Smooth muscle cell of the brain vasculature (primary cell): ENCODE results near the gene PPP1R7.

Source experiments
- DNase-seq: peaks from one replicate; pipeline ENCODE4 v3.0.0-alpha.2; 2012; ENCODE audit warnings: low read depth, low spot score

PPP1R7 gene

GRCh38 chr2:241211276-241211675, 61.0 kb downstream of the PPP1R7 start:
- no peak for DNase-seq

GRCh38 chr2:241213041-241213440, 62.8 kb downstream of the PPP1R7 start:
- DNase-seq: no peak

- DNase-seq: no peak
Measured at GRCh38 chr2:241213567-241213966, 63.3 kb downstream of the PPP1R7 start.

DNA sequence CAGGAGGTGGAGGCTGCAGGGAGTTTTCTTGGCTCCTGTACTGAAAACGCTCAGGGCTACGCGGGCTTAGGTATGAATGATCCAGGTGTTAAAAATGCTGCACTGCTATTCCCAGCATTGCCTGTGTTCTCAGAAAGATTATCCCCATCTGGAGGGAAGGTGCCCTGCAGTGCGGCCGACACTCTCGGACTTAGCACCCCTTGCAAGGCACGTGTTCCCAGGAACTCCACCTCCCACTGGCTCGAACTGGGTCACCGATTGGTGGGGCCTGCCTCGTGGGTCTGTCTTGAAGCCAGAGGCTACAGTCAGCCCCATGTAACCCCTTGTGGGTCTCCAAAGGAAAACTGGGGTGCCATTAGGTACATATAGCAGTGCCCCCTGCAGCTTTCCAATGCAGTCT, 63.9 kb downstream of the PPP1R7 start:
- no peak for DNase-seq

DNA sequence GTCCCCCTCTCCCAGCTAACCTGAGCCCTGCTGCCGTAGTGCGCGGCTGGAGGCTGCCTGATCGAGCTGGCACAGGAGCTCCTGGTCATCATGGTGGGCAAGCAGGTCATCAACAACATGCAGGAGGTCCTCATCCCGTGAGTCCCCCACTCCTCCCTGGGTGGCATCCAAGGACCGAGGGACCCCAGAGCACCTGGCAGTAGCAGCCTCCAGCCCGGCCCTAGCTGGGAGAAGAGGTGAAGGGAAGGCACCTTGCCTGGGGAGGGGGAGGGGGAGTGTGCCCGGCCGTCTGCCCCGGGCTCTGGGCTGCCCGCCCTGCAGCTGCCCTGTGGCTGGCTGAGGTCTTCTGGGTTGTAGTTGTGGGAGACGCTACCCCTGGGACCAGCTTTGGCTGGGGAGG, 64.5 kb downstream of the PPP1R7 start:
- DNase-seq: no peak

DNA sequence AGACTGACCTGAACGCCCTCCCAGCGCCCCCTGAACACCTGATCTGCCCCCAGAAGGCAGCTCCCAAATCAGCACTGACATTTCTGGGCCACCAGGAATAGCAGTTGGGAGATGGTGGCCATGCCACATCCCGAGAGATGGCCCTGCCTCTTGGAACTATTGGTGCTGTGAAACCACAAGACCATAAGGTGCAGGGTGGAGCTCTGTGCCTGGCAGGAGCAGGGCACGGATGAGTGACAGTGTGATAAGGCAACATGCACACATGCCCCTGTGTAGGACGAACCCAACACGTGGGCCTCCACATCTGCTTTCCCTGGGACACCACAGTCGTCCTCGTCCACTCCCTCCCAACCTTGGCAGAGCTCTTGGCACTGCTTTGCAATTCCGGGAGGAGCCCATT, 65.2 kb downstream of the PPP1R7 start:
- no peak for DNase-seq

DNA sequence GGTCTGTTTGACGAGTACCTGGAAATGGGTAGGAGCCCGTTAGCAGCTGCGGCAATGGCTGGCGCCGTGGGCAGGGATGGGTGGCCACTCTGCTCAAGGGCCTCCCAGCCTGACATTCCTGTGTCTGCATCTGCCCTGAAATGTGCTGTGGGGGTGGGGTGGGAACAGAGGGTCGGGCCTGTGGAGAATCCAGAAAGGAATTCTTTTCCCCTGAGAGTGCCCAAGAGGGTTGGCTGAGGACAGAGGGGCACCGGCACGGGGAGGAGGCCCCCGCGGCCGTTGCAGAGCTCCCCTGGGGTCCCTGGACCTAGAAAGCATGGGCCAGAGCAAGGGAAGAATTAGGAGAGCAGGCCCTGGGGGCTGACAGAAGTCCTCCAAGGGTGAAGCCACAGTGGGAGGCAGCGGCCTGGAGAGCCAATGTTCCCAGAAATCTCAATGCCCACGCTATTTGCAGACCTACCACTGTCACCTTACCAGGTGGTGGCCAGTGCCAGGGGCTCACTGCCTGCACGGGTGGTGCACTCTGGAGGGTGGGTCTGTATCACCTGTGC, 66.0 kb downstream of the PPP1R7 start:
- no peak for DNase-seq

- peak; percentile 15 for DNase-seq
Measured at GRCh38 chr2:241217320-241218031, 67.2 kb downstream of the PPP1R7 start.

- DNase-seq: no peak
Measured at GRCh38 chr2:241218131-241219029, 68.1 kb downstream of the PPP1R7 start.

- DNase-seq: no peak
Measured at GRCh38 chr2:241219030-241219382, 68.7 kb downstream of the PPP1R7 start.

DNA sequence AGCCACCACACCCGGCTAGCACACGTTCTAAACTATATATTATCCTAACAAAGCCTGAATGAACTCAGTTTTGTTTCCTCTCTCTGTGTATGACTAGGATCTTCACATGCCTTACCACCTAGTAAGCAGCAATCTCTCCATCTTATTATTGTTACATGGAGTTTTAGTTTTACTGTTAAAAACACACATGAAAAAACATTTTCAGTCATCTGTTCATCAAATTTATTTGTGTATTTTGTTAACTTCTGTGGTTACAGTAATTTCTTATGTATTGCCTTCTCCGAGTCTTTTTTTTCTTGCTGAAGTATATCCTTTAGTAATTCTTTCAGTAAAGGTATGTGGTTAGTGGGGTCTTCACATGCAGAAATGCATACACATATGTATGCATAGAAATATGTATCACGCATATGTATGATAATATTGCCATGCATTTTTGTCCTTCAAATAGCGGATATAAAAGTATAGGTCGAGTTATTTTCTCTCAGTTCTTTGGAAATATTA, 69.6 kb downstream of the PPP1R7 start:
- no peak for DNase-seq

GRCh38 chr2:241223211-241224017, 73.1 kb downstream of the PPP1R7 start:
- DNase-seq: no peak

GRCh38 chr2:241224018-241224850, 74.0 kb downstream of the PPP1R7 start:
- peak; percentile 10 for DNase-seq

DNA sequence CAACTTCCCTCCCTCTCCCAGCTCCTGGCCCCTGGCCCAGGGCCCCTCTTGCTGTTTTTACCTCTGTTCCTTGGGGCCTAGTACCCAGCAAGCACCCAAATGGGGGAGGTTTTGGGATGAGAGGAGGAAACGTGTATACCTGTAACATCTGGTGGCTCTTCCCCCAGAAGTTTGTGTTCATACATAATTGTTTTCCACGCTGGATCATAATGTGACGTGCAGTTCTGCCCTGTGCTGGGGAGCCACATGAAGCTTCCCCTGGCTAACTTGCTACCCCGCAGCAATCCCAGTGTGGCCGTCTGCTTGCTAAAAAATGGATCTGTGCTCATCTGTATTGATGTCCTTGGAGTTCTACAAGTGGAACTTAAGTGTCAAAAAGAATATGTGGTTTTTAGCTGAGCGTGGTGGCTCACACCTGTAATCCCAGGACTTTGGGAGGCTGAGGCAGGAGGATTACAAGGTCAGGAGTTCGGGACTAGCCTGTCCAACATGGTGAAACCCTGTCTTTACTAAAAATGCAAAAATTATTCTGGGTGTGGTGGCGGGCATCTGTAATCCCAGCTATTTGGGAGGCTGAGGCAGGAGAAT, 74.7 kb downstream of the PPP1R7 start:
- DNase-seq: no peak

DNA sequence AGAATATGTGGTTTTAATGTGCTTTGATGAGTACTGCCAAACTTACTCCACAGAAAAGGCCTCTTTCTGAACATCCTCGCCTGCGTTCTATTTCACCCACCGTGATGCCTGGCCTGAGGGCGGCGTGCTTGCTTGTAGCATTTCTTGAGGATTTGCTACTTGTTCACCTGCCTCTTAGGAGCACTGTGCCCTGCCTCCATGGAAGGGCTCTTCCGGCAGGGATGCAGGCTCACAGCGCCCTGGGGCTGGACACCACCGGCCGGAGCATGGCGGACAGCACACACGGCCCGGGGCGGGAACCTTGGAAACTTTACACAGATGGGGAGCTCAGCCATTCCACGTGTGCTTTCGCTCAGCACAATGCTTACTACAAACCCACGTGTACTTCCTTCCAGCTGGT, 75.3 kb downstream of the PPP1R7 start:
- no peak for DNase-seq

DNA sequence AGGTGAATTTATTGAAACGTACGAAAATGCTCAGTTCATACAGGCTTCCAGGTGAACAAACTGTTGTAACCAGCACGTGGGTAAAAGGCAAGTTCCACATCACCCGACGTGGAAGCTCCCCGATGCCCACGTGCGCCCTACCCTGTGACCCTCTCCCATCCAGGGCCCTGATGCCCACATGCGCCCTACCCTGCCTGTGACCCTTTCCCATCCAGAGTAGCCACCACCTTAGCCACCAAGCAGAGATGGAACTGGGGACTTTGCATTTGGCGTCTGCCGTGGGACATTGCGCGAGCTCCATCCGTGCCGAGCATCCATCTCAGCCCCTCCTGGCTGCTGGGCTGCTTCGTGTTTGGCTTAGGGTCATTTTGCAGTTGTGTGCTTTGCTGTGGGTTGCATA, 75.7 kb downstream of the PPP1R7 start:
- DNase-seq: no peak

DNA sequence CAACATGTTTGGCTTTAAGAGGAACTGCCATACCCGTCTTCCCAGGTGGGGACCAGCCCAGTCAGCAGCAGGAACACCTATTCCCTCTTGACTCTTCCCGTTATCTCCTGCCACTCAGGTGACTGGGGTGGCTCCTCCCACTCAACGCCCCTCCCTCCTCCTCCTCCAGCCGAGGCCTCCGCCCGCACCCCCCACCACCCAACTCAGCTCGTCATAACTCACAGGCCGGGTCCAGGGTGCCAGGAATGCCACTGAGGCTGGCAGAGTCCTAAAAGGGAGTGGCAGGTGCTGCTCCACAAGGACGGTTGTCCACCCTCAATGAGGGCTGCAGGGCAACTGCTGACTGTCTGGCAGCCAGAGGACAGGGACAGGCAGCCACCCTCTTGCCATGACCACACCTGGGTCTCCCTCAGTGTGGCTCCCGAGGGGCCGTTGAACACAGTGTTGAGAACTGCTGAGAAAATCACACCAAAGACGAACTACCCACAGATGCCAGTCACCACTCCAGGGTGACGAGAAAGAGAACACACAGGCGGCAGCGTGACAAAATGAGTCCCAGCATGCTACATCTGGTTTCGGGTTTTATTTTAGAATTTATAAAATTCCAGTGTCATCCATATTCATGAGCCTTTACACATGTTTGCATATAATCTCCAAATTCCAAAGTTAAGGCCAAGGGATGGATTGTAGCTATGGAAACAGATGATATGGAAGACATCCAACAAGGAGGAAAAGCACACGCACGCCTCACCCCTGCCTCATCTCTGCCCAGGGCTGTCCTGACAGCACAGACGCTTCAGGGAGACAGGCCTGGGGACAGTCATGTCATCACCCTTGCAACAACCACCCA, 76.7 kb downstream of the PPP1R7 start:
- no peak for DNase-seq

DNA sequence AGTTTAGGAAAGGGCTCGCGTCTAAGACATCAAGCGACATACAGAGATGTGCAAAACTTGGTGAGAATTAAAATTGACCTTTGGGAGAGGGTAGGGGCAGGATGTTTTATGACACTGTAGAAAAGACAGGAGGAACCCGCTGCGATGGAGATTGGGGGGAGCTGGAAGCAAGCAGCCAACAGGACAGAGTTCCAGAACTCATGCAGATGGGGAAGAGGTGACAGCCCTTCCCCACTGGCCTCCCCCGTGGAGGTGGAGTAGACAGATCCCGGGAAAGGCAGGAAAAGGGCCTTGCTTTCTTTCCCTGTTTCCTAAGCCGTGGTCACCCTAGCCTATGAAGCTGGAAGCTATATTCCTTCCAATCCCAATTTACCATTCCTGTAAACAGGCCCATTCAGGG, 77.3 kb downstream of the PPP1R7 start:
- DNase-seq: no peak

DNA sequence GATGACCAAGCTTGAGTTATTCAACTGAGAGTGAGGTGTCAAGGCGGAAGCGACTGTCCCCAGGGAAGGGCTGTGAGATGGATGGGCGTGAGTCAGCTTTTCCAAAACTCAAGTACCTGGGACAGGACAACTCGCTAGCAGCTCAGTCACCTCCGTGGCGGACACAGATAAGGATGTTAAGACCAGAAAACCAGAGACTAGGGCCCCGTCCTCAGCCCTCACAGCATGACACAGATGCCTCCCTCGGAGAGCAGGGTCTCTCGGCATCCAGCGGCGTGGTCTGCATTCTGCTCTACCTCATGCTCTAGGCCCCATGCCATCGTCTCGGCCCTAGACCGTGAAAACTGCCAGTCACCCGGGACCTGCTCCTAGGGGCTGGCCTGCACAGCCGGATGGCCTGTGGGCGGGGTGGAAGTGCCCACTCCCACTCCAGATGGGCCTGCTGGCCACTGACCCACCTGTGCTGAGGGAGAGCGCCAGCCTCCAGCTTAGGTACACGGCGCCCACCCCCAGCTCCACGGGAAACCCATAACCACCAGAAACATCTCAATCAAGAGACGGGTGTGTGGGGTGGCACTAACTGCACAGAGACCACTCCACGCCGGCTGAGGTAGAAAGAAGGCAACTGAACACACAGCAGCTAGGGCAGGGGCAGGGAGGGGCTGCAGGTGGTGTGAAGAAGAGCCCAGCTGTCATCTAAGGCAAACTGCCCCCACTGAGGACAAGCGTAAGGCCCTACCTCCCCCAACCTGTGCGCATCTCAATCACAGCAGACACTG, 78.0 kb downstream of the PPP1R7 start:
- DNase-seq: no peak
